T1000 (cell line): ENCODE results near the gene PDGFB.
"Not testable (repeated sequence)": the region's sequence is repeated elsewhere in the genome, so short reads cannot be mapped to it uniquely, and the experiment has no call there.

Experiments
- DNase-seq: peaks from one replicate; lab custom pipeline; 2025; ENCODE audit warnings: mixed read lengths; lab: John Stamatoyannopoulos, UW

Gene PDGFB

DNA sequence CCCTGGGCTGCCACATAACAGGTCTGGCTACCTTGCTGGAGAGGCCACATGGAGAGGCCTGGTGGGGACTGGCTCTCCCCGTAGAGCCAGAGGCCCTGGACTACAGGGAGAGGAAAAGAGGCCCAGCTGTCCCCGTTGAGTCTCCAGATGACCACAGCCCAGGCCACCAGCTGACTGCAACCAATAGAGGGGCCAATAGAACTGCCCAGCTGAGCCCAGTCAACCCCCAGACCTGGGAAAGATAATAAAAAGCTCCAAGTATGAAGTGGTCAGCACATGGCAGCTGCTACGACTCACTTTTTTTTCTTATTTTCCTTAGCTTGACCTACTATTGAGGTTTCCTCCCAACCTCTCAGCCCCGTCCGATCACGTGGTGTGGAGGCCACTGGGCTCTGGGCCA, 18.4 kb downstream of the PDGFB start:
- DNase-seq = no peak

DNA sequence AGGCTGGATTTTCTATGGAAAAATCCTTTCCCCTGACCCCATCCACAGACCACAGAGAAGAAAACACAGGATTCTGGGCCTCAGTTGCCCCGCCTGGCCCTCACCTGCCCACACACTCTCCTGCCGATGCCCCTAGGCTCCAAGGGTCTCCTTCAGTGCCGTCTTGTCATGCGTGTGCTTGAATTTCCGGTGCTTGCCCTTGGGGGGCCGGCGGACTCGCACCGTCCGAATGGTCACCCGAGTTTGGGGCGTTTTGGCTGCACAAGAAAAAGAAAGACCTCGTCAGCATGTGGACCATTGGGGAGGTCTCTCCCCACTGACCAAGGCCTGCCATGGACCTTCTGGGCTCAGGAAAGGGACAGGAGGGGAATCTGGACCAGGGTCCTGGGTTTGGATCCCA, 19.2 kb downstream of the PDGFB start:
- no peak for DNase-seq

DNA sequence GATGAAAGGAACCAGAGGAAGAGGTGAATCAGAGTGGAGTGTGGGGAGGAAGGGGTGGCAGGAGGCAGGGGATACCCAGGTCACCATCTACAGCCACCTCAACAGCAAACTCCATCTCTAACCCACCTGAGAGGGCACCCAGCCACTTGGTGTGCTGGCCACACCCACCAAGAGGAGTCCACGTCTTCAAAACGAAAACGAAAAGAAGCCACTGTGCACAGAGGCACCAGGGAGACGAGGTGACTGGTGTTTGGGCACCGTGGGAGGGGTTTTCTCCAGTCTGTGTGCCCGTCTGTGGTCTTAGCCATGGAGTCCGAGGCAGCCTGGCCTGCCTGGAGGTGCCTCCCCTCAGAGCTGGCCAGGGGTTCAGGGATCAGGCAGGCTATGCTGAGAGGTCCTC, 20.2 kb downstream of the PDGFB start:
- no peak for DNase-seq

DNA sequence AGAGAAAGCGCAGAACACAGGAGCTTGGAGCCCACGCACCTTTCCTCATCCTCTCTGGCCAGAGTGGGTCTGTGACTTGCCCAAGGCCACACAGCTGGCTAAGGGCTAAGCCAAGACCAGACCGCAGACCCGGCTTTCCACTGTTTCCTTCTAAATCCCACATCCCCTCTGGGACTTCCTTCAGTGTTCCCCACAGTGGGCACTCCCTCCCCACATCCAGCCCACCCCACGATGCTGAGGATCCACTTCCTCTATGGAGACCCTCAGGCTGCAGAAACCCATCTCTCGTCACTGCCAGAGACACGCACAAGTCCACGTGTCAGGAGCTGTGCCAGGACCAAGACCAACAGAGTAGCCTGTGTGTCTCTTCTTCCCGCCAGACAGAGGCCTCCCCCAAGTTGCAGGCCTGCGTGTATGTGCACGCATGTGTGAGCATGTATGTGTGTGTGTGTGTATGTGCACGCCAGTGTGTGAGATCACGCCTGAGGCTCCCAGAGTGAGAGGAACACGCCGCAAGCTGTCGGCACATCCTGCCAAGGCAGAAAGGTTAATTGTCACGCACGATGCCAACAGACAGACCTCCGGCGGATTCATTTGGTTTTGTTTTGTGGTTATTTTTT, 21.6 kb downstream of the PDGFB start:
- no peak for DNase-seq

DNA sequence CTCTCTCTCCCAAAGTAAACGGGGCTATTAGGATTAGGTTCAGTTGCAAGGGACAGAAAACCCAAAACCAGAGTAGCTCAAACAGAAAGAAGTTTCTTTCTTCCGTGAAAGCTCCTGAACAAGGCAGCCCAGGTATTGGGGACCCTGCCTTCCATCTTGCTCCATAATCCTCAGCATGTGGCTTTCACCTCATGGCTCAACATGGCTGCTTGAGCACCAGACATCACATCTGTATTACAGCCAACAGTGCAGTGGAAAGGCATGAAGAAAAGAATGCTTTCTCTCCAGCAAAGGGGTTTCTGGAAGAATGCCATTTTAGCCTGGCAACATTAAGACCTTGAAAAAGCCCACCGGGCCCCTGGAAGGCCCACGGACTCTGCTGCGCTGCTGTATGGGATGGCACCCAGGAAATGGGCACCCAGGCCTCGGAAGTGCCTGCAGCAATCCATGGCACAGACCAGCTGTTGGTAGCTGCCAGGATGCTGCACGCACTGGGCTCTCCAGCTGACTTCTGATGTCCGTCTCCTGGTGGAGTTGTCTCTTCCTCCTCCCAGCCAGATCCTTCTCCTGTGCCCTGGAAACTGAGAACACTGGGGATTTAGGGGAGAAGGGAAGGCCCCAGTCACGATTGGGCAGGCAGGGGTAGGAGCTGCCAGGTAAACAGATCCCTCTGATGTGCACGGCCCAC, 22.6 kb downstream of the PDGFB start:
- no peak for DNase-seq

DNA sequence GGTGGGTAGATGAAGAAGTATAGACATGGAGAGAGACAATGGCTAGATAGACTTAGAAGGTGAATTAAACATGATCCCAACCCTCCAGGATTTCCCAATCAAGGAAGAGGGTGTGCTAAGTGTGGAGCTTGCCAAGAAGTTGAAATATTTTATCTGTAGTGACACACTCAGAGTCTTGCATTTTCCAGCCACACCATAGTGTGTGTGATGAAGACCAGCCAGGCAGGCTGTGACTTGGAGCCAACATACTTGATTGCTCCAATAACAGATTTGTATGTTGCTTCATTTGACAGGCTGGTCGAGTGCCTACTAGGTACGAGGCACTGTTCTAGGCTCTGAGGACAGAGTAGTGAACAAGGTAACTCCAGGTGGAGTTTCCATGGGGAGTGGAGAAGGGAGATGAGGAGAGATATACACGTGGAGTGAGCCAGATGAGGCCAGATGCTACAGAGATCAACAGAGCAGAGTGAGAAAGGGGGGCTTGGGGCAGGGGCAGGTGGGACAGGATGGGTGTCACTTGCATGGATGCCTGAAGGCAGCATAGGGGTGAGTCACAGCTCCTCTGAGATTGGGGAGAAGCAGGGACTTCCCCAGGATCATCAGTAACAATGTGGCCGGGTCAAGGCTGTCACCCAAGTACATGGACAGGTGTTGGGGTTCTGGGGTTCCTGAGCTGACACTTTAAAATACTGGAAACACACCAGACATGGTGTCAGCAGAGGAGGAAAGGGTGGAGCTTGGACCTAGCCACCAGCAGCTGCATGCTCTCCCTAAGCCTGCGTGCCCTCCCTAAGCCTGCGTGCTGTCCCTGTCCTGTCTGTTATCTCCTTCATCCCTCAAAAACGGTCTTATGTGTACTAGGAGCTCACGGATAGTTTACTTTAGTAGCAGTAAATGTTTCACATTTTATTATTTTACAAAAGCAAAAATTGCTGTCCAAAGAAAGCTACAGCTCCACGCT, 23.6 kb downstream of the PDGFB start:
- no peak for DNase-seq

DNA sequence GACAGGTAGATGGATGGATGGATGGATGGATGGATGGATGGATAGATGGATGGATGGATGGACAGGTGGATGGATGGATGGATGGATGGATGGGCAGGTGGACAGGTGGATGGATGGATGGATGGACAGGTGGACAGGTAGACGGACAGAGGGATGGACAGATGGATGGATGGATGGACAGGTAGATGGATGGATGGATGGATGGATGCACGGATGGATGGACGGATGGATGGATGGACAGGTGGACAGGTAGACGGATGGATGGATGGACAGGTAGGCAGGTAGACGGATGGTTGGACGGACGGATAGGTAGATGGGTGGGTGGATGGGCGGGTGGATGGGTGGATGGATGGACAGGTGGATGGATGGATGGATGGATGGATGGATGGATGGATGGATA, 24.3 kb downstream of the PDGFB start:
- no peak for DNase-seq

DNA sequence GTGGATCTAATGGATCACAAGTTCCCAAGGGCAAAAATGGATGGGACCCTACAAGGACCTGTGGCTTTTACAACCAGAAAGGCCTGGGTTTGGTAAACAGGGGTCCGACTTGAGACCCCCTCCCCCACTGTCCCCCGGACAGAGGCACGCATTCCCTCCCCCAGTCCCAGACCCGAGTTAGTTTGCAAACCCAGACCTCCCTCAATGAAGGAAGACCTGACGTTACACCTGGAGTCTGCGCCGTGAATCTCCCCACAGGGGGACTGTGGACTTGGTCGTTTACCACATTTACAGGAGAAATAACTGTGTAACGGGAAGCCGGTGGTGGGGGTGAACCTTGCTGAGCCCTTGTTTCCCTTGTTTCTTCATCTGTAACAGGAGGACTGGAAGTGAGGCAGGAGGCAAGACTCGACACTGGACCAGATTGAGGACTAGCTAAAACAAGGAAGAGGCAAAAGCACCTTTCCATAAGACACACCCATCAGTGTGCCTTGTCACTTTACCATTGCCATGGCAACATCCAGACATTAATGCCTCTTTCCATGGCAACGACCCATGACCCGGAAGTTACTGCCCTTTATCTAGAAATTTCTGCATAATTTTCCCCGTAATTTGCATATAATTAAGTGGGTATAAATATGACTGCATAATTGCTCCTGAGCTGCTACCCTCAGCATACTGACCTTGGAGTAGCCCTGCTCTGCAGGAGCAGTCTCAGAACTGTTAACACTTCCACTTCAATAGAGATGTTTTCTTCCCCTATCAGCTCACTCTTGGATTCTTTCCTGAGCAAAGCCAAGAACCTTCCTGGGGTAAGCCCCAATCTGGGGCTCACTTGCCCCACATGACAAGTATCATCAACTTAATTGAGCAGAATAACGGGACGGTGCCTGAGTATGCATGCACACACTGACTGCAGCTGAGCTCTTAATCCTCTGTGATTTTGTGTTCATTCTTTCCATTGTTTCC, 25.4 kb downstream of the PDGFB start:
- no peak for DNase-seq

DNA sequence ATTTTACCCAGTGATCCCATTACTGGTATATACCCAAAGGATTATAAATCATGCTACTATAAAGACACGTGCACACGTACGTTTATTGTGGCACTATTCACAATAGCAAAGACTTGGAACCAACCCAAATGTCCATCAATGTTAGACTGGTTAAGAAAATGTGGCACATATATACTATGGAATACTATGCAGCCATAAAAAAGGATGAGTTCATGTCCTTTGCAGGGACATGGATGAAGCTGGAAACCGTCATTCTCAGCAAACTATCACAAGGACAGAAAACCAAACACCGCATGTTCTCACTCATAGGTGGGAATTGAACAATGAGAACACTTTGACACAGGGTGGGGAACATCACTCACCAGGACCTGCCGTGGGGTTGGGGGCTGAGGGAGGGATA, 26.4 kb downstream of the PDGFB start:
- not testable (repeated sequence) for DNase-seq

DNA sequence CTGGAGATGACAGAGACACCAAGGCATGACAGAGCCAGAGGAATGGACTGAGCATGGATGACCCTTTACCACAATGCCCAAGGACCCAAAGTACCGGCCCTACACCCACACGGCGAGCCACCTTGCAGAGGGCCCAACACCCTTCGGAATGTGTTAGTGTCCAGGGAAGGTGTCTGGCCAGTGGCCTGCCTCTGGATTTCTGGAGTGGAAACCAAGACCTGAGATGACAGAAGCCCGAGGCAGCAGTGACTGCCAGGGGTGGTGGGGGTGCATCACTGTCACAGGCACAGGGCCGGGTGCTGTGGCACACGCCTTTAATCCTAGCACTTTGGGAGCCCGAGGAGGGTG, 28.7 kb downstream of the PDGFB start:
- DNase-seq = no peak

DNA sequence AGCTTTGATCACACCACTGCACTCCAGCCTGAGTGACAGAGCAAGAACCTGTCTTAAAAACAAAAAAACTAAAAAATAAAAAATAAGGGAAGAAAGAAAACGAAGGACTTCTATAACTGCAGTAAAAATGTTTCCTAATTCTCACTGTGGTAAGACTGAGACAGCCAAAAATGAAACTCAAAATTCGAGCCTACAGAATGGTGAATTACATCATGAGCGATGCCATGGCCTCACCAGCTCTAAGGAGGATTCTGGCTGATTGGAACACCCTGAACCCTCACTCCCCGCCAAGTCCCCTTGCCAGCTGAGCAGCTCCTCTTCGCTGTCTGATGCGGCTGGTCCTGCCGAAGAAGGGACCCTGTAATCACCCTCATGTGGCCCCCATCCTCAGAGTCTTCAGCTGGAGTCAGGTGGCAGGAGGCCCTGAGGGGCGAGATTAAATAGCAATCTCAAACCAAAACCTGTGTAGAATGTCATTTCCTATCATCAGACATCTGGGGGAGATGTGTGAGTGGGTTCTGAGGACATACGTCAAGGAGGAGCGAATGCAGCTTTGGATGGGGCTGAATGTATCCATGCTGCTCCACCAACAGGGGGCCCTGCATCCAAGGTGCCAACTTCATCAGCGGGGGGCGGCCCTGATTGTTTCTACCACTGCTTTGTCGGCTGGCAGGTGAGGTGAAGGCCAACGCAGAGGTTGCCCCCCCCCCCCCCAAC, 29.2 kb downstream of the PDGFB start:
- no peak for DNase-seq

DNA sequence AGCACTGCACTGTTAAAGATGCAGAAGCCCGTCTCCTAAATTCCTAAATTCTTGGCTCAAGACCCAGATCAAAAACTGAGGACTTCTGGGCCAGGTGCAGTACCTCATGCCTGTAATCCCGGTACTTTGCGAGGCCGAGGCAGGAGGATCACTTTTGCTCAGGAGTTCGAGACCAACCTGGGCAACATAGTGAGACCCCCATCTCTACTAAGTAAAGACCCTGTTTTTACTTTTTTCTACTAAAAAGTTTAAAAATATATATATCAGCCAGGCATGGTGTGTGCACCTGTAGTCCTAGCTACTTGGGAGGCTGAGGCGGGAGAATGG, 29.7 kb downstream of the PDGFB start:
- no peak for DNase-seq

DNA sequence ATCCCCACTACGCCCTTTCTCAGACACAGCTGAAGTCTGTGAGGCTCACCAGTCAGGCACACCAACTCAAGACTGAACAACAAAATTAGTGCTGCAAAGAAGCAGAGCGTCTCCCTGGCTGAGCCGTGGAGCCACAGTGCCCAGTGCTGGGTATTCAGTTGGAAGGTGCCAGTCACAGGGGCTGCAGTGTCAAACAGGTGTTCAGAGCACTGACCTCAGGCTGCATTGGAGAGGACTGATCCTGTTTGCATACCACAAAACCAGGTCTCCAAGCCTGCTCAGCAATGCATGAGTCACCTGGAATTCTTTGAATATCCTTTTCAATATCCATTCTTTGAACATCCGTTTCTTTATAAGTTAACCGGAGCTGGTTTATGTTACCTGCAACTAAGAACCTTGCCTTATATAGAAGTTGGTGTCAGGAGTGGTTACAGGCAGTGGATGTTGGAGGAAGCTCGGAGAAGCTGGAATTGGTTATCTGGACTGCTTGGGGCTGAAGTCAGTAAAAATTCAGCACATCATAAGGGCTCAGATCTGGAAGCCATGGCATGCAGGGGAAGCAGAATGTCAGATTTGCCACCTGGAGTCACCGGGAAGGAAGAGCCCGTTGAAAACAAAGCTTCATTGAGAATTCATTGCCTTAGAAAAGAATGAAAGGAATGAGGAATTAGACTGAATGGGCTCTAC, 30.3 kb downstream of the PDGFB start:
- DNase-seq = no peak

DNA sequence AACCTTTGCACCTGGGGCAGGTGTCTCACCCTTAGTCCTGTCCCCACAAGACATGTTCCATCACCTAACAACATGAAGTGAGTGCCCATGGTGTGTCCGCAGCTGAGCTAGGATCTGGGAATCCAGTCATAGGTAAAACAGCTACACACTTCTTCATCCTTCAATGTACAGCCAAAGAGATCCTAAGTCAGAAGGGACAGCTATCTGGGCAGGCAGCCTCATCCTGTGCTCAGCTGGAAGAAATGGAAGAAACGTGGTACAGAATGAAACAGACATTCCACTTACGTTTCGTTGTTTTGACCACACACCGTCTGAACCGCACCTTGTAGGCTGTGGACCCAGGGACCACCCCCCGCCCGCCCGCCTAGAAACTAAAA, 30.8 kb downstream of the PDGFB start:
- no peak for DNase-seq

DNA sequence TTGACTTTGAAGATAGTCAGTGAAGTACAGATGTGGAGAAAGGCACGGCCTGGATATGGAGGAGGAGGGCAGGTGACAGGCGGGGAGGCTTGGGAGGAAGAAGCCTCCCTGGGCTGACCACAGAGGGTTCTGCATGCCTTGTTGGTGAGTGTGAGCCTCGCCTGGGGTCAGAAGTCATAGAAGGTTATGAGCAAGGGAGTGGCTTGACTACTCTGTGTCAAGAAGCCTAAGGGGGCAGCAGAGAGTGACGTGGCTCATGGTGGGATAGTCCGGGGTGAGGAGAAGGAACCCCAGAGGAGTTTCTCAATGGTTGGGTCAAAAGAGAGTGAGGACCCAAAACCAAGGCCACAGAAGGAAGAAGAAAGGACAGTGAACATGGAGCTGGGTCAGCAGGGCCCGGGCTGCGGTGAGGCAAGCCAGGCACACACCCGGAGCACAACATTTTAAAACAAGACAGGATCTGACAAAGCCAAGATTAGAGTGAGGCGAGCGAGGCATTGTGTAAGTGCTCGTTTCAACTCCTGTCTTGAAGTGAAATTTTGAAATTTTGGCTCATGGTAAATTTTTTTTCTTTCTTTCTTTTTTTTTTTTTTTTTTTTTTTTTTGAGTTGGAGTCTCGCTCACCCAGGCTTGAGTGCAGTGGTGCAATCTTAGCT, 31.9 kb downstream of the PDGFB start:
- DNase-seq = peak; percentile 28

DNA sequence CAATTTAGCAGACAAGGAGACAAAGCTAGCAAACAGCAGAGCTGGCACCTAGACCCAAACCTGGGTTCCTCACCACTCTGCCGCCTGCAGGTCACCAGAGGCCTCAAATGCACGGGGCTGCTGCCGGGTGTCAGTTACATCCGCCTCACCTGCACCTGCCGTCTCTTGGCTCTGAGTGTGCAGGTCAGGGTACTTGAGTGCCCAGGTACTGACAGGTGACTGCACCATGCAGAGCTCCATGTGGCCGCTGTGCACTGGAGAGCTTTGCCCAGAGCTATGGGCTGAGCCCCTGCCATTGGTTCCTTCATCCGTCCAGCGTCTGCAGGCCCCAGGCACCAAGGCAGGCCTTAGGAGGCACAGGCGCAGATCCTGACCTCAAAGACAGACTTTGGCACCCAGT, 35.0 kb downstream of the PDGFB start:
- DNase-seq = no peak

DNA sequence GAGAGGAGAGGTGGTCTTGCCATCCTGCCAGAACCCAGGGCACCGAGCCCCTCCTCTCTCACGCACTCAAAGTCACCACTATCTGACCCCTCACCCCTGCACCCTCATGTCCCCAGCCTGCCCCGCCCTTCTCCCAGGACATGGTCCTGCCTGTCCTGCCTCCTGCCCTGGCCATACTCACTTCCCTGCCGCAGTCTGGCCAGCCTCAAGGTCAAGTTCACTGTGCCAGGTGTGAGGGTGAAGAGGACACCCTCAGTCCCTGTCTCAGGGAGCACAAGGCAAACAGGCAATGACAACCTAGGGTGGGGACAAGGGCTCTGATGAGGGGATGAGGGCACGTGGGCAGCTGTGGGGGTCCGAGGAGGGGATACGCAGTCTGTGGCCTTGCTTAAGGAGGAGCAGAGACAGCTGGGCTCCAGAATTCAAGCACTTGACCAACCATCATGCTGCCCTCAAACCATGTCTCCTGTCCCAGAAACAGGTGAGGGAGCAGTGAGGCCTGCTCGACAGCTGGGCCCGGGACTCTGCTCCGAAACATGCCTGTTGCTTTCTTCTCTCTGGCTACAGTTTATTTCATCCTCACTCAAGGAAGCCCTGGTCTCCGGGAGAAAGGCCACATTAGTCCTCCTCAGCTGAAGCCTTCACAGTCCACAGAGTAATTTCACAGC, 36.6 kb downstream of the PDGFB start:
- DNase-seq = no peak

DNA sequence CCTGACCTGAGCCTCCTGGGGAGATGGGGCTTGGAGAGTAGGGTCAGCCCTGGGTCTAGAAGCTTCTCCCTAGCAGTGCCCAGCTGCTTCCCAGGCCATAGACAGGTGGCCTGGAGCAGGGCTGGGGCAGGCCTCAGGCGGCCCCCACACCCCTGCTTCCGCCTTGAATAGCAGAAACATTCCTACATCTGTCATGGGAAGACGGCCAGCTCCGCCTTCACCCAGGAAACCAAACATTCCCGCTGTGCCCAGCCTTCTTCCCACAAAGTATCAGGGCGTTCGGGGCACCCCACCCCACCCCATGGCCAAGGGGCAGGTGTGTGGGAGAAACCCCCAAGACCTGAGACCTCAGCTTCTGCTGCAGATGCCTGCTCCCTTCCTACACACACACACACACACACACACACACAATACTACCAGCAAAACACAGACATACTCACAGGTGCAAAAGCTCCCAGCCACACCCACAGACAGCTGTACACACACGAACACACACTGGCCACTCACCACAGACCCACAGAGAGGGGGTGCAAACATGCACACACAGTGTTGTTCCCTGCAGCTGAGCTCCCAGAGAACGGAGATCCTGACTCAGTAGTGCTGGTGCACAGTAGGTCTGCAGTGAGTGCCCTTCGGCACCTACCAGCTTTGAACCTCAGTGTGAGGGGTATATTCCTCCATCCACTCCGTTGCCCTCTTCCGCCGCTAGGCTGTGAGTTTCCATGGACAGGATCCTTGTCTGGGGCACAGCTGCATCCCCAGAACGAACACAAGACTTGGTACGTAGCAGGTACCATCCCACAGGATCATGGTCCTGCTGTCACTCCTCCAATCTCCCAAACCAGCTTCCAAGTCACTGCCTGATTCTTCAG, 37.4 kb downstream of the PDGFB start:
- no peak for DNase-seq

DNA sequence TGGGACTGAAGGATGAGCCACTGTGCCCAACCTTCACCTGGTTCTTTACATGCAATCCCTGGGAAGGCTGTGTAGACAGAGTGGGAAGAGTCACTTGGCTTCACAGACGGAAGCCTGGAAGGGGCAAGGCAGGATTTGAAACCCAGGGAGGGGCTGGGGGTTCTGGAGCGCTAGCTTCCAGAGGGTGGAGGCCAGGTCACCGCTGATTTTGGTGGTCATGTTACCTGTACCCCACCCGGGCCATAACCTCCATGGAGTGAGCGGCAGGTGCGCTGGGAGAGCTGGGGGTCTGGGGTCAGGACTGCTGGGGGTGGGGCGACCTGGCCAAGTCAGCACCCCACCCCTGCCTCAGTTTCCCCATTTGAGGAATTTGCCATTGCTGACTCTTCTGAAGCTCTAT, 38.3 kb downstream of the PDGFB start:
- DNase-seq = no peak
